Testis (tissue), 2 donors: ENCODE results near the gene MRPL20.

Source experiments
- CTCF ChIP-seq, 3 experiments: fragments of 450-650 bp in 2 of 3; fragments of 200-600 bp in 1 of 3; sonication (generic) in 1 of 3; IDR thresholded peaks; one replicate each; pipeline ENCODE4 v1.5.1; 2016 to 2019; ENCODE audit warnings: antibody characterized with exemption in 3 of 3, mild to moderate bottlenecking in 2 of 3, moderate library complexity in 1 of 3
- POLR2A ChIP-seq: fragments of 450-650 bp; IDR thresholded peaks from one replicate; pipeline ENCODE4 v1.6.1; 2017; ENCODE audit warnings: antibody characterized with exemption, mild to moderate bottlenecking, moderate library complexity

GRCh38 chr1:1407636-1408318, 684 bp upstream of the MRPL20 start:
- no peak for TF ChIP-seq POLR2A
- no peak for TF ChIP-seq CTCF (IDR thresholded peaks at IDR 0.05)
